ENCODE data around the gene STYK1. TPM values are rescaled to one million over a fixed set of nuclear protein-coding genes. Genes with fewer than 3 reads are reported as not detected.

Gene STYK1
- total and polyA plus RNA-seq, 2 donors (not counting 1 experiment from before 2014, with no cell fraction given), result 0.41 TPM; not detected in 1

DNA sequence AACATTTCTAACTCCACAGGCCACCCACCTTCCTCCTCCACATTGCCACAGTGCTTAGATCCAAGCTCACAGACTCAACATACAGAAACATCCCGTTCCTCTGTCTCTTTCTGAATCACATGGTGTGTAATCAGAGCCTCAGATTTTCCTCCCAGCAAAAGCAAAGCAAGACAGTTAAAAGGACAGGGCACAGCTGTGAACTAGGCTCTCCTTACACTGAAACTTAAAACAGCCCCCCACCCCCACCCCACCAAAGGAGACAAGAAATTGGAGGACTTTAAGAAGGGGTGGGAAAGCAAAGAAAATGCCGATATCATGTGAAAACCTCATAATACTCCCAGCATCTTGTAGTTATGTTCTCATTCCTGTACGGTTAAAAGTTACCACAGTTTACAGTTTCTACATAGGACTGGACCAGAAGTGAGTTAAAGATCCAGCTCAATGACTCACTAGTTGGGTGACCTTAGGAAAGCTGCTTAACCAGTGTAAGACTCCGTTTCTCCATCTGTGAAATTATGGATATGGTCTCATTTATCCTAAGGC is 44.5 kb upstream of the STYK1 start:
- DNase-seq (ENCODE audit: low read depth in 2 of 2), result peak; percentile 84 to 95
- H3K9ac ChIP-seq (ENCODE audit: insufficient read depth, low read length), result no peak overlapping the region
- H3K9me3 ChIP-seq (ENCODE audit: control insufficient read depth, insufficient read depth, low read depth, low read length), result no peaks in the 10 kb centered on the region
- H3K79me2 ChIP-seq (ENCODE audit: control insufficient read depth, insufficient read depth, low read length), result peaks cover 61% of the 10 kb centered on the region
- peaks cover 7% of the 10 kb centered on the region for H3K4me1 ChIP-seq (ENCODE audit: control insufficient read depth, extremely low read depth, insufficient read depth, low read length)
- H3K27ac ChIP-seq (ENCODE audit: insufficient read depth, low read length), result peak overlapping the region; percentile 77
- TF ChIP-seq, protein P1, sequence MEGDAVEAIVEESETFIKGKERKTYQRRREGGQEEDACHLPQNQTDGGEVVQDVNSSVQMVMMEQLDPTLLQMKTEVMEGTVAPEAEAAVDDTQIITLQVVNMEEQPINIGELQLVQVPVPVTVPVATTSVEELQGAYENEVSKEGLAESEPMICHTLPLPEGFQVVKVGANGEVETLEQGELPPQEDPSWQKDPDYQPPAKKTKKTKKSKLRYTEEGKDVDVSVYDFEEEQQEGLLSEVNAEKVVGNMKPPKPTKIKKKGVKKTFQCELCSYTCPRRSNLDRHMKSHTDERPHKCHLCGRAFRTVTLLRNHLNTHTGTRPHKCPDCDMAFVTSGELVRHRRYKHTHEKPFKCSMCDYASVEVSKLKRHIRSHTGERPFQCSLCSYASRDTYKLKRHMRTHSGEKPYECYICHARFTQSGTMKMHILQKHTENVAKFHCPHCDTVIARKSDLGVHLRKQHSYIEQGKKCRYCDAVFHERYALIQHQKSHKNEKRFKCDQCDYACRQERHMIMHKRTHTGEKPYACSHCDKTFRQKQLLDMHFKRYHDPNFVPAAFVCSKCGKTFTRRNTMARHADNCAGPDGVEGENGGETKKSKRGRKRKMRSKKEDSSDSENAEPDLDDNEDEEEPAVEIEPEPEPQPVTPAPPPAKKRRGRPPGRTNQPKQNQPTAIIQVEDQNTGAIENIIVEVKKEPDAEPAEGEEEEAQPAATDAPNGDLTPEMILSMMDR (conservative IDR thresholded peaks at IDR 0.05 in 1 of 2, IDR thresholded peaks at IDR 0.05 in 1 of 2; ENCODE audit: low read depth in 1 of 2, low read length in 2 of 2), result no peak
- TF ChIP-seq EZH2 (IDR thresholded peaks at IDR 0.05; ENCODE audit: low read length, missing control alignments), result no peak
- peaks cover 5% of the 10 kb centered on the region for H3K36me3 ChIP-seq (ENCODE audit: control insufficient read depth, insufficient read depth, low read length)
- no peak overlapping the region for H2AFZ ChIP-seq (ENCODE audit: low read length)
- peaks cover 2% of the 10 kb centered on the region for H4K20me1 ChIP-seq (ENCODE audit: control insufficient read depth, extremely low read depth, insufficient read depth, low read length)
- H3K4me3 ChIP-seq (replicated peaks in 1 of 4; ENCODE audit: control extremely low read depth in 1 of 4, insufficient read depth in 1 of 4, low read depth in 3 of 4, low read length in 4 of 4), result peak overlapping the region; percentile 8 to 99 (median 54)
- H3K4me2 ChIP-seq (ENCODE audit: extremely low read depth, insufficient read depth, low read length), result peak overlapping the region; percentile 77
- no peaks in the 10 kb centered on the region for H3K27me3 ChIP-seq (ENCODE audit: control insufficient read depth, insufficient read depth, low read length)

DNA sequence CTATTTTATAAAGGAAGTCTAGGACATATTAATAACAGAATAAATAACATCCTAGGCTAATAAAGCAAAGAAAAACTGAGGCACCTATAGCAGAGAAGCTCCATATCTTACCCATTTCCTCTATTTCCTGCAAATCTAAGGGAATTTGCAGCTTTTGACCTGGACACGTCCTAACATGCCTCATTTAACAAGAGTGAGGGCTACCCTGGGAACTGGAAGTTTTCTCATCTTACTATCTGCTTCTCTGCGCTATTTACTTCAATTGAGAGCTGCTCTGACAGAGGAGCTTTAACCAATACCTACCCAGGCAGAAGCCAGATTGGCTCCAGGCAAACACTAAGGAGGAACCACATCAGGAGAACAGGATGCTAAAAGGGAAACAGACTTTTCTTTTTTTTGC is 43.6 kb upstream of the STYK1 start:
- H3K4me3 ChIP-seq (replicated peaks in 1 of 4; ENCODE audit: control extremely low read depth in 1 of 4, insufficient read depth in 1 of 4, low read depth in 3 of 4, low read length in 4 of 4), result peak overlapping the region in 3 of 4 experiments; percentile 2 to 99 (median 96)
- H3K4me1 ChIP-seq (ENCODE audit: control insufficient read depth, extremely low read depth, insufficient read depth, low read length), result peaks cover 7% of the 10 kb centered on the region
- H3K9ac ChIP-seq (ENCODE audit: insufficient read depth, low read length), result no peak overlapping the region
- peaks cover 12% of the 10 kb centered on the region for H3K36me3 ChIP-seq (ENCODE audit: control insufficient read depth, insufficient read depth, low read length)
- H3K27me3 ChIP-seq (ENCODE audit: control insufficient read depth, insufficient read depth, low read length), result no peaks in the 10 kb centered on the region
- TF ChIP-seq, protein P1 (conservative IDR thresholded peaks at IDR 0.05 in 1 of 2, IDR thresholded peaks at IDR 0.05 in 1 of 2; ENCODE audit: low read depth in 1 of 2, low read length in 2 of 2), result no peak
- TF ChIP-seq EZH2 (IDR thresholded peaks at IDR 0.05; ENCODE audit: low read length, missing control alignments), result no peak
- H3K79me2 ChIP-seq (ENCODE audit: control insufficient read depth, insufficient read depth, low read length), result peaks cover 60% of the 10 kb centered on the region
- peak overlapping the region; percentile 77 for H3K27ac ChIP-seq (ENCODE audit: insufficient read depth, low read length)
- H3K4me2 ChIP-seq (ENCODE audit: extremely low read depth, insufficient read depth, low read length), result peak overlapping the region; percentile 77
- peaks cover 2% of the 10 kb centered on the region for H4K20me1 ChIP-seq (ENCODE audit: control insufficient read depth, extremely low read depth, insufficient read depth, low read length)
- no peak overlapping the region for H2AFZ ChIP-seq (ENCODE audit: low read length)
- peak in 1 of 2 donors; percentile 51 for DNase-seq (ENCODE audit: low read depth in 2 of 2)
- no peaks in the 10 kb centered on the region for H3K9me3 ChIP-seq (ENCODE audit: control insufficient read depth, insufficient read depth, low read depth, low read length)

DNA sequence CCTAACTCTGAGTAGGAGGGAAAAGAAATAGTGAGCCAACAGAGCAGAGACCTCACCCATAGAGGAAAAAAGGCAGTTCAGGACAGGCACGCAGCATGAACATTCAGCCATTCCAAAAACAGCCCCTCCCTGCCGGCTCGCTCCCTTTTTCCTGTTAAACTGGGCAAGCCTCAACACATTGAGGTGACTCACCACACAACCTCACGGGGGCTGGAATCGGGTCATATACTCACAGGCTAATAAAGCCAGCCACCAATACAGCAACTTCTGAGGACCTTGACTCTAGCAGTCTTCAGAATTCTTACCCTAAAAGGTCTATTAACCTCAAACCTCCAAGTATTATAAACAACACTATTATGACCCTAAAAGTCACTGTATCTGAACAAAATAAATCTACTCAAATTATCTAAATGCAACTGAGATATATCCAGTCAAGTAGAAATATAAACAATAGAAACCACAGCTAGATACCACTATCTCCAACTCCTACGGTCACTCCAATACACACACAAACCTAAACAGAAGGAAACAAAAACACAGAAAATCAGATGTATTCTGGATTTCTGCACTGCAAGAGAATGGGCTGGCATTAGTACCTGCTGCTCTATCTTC is 43.0 kb upstream of the STYK1 start:
- Histone ChIP-seq H3K9me3 (ENCODE audit: control insufficient read depth, insufficient read depth, low read depth, low read length) (no peaks in the 10 kb centered on the region), H3K4me1 (ENCODE audit: control insufficient read depth, extremely low read depth, insufficient read depth, low read length) (peaks cover 7% of the 10 kb centered on the region), H3K9ac (ENCODE audit: insufficient read depth, low read length) (no peak overlapping the region), H3K79me2 (ENCODE audit: control insufficient read depth, insufficient read depth, low read length) (peaks cover 54% of the 10 kb centered on the region), H3K4me3 (replicated peaks in 1 of 4; ENCODE audit: control extremely low read depth in 1 of 4, insufficient read depth in 1 of 4, low read depth in 3 of 4, low read length in 4 of 4) (peak overlapping the region; percentile 20 to 99 (median 60)), H4K20me1 (ENCODE audit: control insufficient read depth, extremely low read depth, insufficient read depth, low read length) (peaks cover 2% of the 10 kb centered on the region), H3K36me3 (ENCODE audit: control insufficient read depth, insufficient read depth, low read length) (peaks cover 12% of the 10 kb centered on the region), H3K27me3 (ENCODE audit: control insufficient read depth, insufficient read depth, low read length) (no peaks in the 10 kb centered on the region), H3K4me2 (ENCODE audit: extremely low read depth, insufficient read depth, low read length) (peak overlapping the region; percentile 77), H2AFZ (ENCODE audit: low read length) (no peak overlapping the region), H3K27ac (ENCODE audit: insufficient read depth, low read length) (peak overlapping the region; percentile 77)
- no peak for TF ChIP-seq EZH2 (IDR thresholded peaks at IDR 0.05; ENCODE audit: low read length, missing control alignments)
- peak; percentile 95 for DNase-seq (ENCODE audit: low read depth in 2 of 2)

Measured in fibroblast of lung (primary cell).